H9 (cell line): ENCODE results near the gene RAD18. TPM values are rescaled to one million over a fixed set of nuclear protein-coding genes. Genes with fewer than 3 reads are reported as not detected.

Experiments
- DNase-seq: peaks from one replicate; pipeline ENCODE4 v3.0.0-alpha.2; 2017
- H2AFZ ChIP-seq: one replicate; pipeline ENCODE4 v1.6.1; 2013; ENCODE audit warnings: mild to moderate bottlenecking, low read length, control low read depth, moderate library complexity
- H2AK5ac ChIP-seq: 2 replicates; pipeline ENCODE4 v1.6.1; 2013; ENCODE audit warnings: low read length, control low read depth, mixed read lengths; ENCODE audit not compliant: insufficient read length
- H2BK120ac ChIP-seq: one replicate; pipeline ENCODE4 v1.6.1; 2013; ENCODE audit warnings: low read depth, mild to moderate bottlenecking, low read length, control low read depth, inconsistent platforms; ENCODE audit not compliant: poor library complexity, severe bottlenecking
- H2BK12ac ChIP-seq: 2 replicates; pipeline ENCODE4 v1.6.1; 2013; ENCODE audit warnings: low read length, control low read depth, mixed read lengths, low read depth; ENCODE audit not compliant: insufficient read length
- H2BK15ac ChIP-seq: 2 replicates; pipeline ENCODE4 v1.6.1; 2013; ENCODE audit warnings: low read depth, low read length, control low read depth
- H2BK20ac ChIP-seq: one replicate; pipeline ENCODE4 v1.6.1; 2013; ENCODE audit warnings: low read depth, mild to moderate bottlenecking, low read length, control low read depth, inconsistent platforms; ENCODE audit not compliant: poor library complexity, severe bottlenecking
- H2BK5ac ChIP-seq: 2 replicates; pipeline ENCODE4 v1.6.1; 2013; ENCODE audit warnings: low read length, control low read depth, mixed read lengths; ENCODE audit not compliant: insufficient read length
- H3K14ac ChIP-seq: 2 replicates; pipeline ENCODE4 v1.6.1; 2013; ENCODE audit warnings: low read length, control low read depth; ENCODE audit not compliant: insufficient read depth
- H3K18ac ChIP-seq: 2 replicates; pipeline ENCODE4 v1.6.1; 2013; ENCODE audit warnings: low read depth, mild to moderate bottlenecking, mixed read lengths, low read length, control low read depth; ENCODE audit not compliant: insufficient read length
- H3K23ac ChIP-seq: 2 replicates; pipeline ENCODE4 v1.6.1; 2013; ENCODE audit warnings: low read length, control low read depth, mixed read lengths, low read depth; ENCODE audit not compliant: insufficient read length
- H3K23me2 ChIP-seq: 2 replicates; pipeline ENCODE4 v1.6.1; 2013; ENCODE audit warnings: low read depth, mild to moderate bottlenecking, mixed read lengths, low read length, control low read depth; ENCODE audit not compliant: insufficient read length, poor library complexity, severe bottlenecking
- H3K27ac ChIP-seq: 2 replicates; pipeline ENCODE4 v1.5.1; 2013; ENCODE audit warnings: low read length, control low read depth, mixed read lengths, low read depth; ENCODE audit not compliant: insufficient read length
- H3K27me3 ChIP-seq: 2 replicates; pipeline ENCODE4 v1.6.1; 2013; ENCODE audit warnings: low read length, control low read depth, inconsistent platforms; ENCODE audit not compliant: insufficient read depth
- H3K4ac ChIP-seq: 2 replicates; pipeline ENCODE4 v1.6.1; 2013; ENCODE audit warnings: low read depth, mild to moderate bottlenecking, control low read depth, inconsistent platforms, low read length, moderate library complexity
- H3K4me1 ChIP-seq: 2 replicates; pipeline ENCODE4 v1.6.1; 2013; ENCODE audit warnings: low read length, control low read depth, inconsistent platforms; ENCODE audit not compliant: insufficient read depth
- H3K4me2 ChIP-seq: 2 replicates; pipeline ENCODE4 v1.6.1; 2013; ENCODE audit warnings: low read length, control low read depth, mixed read lengths; ENCODE audit not compliant: insufficient read length, insufficient read depth
- H3K56ac ChIP-seq: 2 replicates; pipeline ENCODE4 v1.6.1; 2013; ENCODE audit warnings: low read depth, mild to moderate bottlenecking, mixed read lengths, low read length, control low read depth; ENCODE audit not compliant: insufficient read length
- H3K79me1 ChIP-seq: 2 replicates; pipeline ENCODE4 v1.6.1; 2013; ENCODE audit warnings: low read depth, mild to moderate bottlenecking, moderate library complexity, low read length, control low read depth, inconsistent platforms; ENCODE audit not compliant: insufficient read depth, poor library complexity, severe bottlenecking
- H3K79me2 ChIP-seq: 2 replicates; pipeline ENCODE4 v1.6.1; 2013; ENCODE audit warnings: low read length, control low read depth, inconsistent platforms; ENCODE audit not compliant: insufficient read depth
- H3K9ac ChIP-seq: 2 replicates; pipeline ENCODE4 v1.6.1; 2013; ENCODE audit warnings: low read length, control low read depth, mixed read lengths; ENCODE audit not compliant: insufficient read length; ENCODE audit errors: extremely low read depth
- H3K9me3 ChIP-seq: one replicate; pipeline ENCODE4 v1.6.1; 2013; ENCODE audit warnings: low read depth, low read length, inconsistent platforms; ENCODE audit not compliant: control insufficient read depth
- H3T11ph ChIP-seq: one replicate; pipeline ENCODE4 v1.6.1; 2013; ENCODE audit warnings: mild to moderate bottlenecking, low read length, control low read depth, inconsistent platforms
- H4K20me1 ChIP-seq: one replicate; pipeline ENCODE4 v1.6.1; 2013; ENCODE audit not compliant: control insufficient read depth, insufficient read length, insufficient read depth
- H4K5ac ChIP-seq: 2 replicates; pipeline ENCODE4 v1.6.1; 2013; ENCODE audit warnings: low read depth, mild to moderate bottlenecking, mixed read lengths, low read length, control low read depth; ENCODE audit not compliant: insufficient read length
- H4K8ac ChIP-seq: replicated peaks from 2 replicates; pipeline ENCODE4 v1.6.1; 2013; ENCODE audit warnings: low read length, control low read depth, mixed read lengths, low read depth; ENCODE audit not compliant: insufficient read length
- H4K91ac ChIP-seq: 2 replicates; pipeline ENCODE4 v1.6.1; 2013; ENCODE audit warnings: low read depth, mild to moderate bottlenecking, moderate library complexity, mixed read lengths, low read length, control low read depth; ENCODE audit not compliant: insufficient read length
- H3K27ac Mint-ChIP-seq, 3 experiments: 2 replicates in 2 of 3; 3 replicates in 1 of 3; pipeline ENCODE4 v1.8.0; 2020 to 2021; ENCODE audit warnings: mixed read lengths in 3 of 3, mild to moderate bottlenecking in 1 of 3, moderate library complexity in 1 of 3
- H3K27me3 Mint-ChIP-seq: 2 replicates; pipeline ENCODE4 v1.8.0; 2021; ENCODE audit warnings: low read depth, mild to moderate bottlenecking, moderate library complexity, mixed read lengths
- H3K36me3 Mint-ChIP-seq, 3 experiments: 2 replicates in 2 of 3; 3 replicates in 1 of 3; pipeline ENCODE4 v1.8.0; 2020 to 2021; ENCODE audit warnings: low read depth in 3 of 3, mixed read lengths in 3 of 3; ENCODE audit not compliant: insufficient read depth in 1 of 3
- H3K4me1 Mint-ChIP-seq, 2 experiments: 2 replicates each; pipeline ENCODE4 v1.8.0; 2020; ENCODE audit warnings: mixed read lengths in 2 of 2
- H3K4me3 Mint-ChIP-seq, 2 experiments: 2 replicates in 1 of 2; 3 replicates in 1 of 2; pipeline ENCODE4 v1.8.0; 2020 to 2021; ENCODE audit warnings: mild to moderate bottlenecking in 2 of 2, mixed read lengths in 2 of 2, moderate library complexity in 1 of 2
- H3K9me3 Mint-ChIP-seq, 2 experiments: 2 replicates in 1 of 2; 3 replicates in 1 of 2; pipeline ENCODE4 v1.8.0; 2020; ENCODE audit warnings: mild to moderate bottlenecking in 2 of 2, mixed read lengths in 2 of 2, moderate library complexity in 1 of 2
- CTCF ChIP-seq: fragments of 200-600 bp; sonication (generic); conservative IDR thresholded peaks from 3 replicates; pipeline ENCODE4 v1.8.0; 2021; ENCODE audit warnings: antibody characterized with exemption, mild to moderate bottlenecking
- WGBS: extraction: QIAGEN DNeasy Blood & Tissue Kit; methylation state at CpG from one replicate; pipeline ENCODE4 v1.1.7; 2013; ENCODE audit warnings: missing lambda C conversion rate, low lambda C conversion rate, mixed read lengths; ENCODE audit not compliant: insufficient read length; ENCODE audit errors: extremely low coverage; 5-methylcytosine and 5-hydroxymethylcytosine counted together
- total RNA-seq: library from RNA; stranded (reverse); gene quantifications from 2 replicates; pipeline ENCODE4 v1.2.1, GENCODE V29; 2021

Gene RAD18
- total RNA-seq, 1 experiment from 2014 or later, result 27.8 TPM

DNA sequence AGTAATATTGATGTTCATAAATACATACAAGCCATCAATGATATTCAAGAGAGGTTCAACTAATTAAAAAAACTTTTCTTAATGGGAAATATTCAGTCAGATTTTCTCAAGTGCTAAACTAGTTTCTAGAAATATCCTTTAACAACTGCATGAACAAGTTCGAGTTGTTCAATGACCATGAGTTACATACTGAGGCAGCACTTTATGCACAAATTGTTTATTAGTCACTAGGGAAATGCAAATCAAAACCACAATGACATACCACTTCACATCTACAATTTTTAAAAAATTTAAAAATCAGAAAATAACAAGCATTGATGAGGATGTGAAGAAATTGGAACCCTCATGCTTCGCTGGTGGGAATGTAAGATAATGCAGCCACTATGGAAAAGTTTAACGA is 62.4 kb downstream of the RAD18 start:
- H3K9me3 Mint-ChIP-seq, result no peaks in the 10 kb centered on the region
- Histone ChIP-seq H3K79me2 (no peaks in the 10 kb centered on the region), H2BK12ac (no peak overlapping the region), H3K18ac (no peak overlapping the region), H3K14ac (no peak overlapping the region), H3K9me3 (no peaks in the 10 kb centered on the region), H3K4me1 (no peaks in the 10 kb centered on the region; the same call in 1 of the 2 replicates), H2AFZ (no peak overlapping the region), H2BK5ac (no peak overlapping the region), H3K23ac (no peak overlapping the region), H3T11ph (no peak overlapping the region), H2BK20ac (no peak overlapping the region), H3K27ac (no peak overlapping the region), H4K91ac (no peak overlapping the region), H3K56ac (no peak overlapping the region), H3K27me3 (no peaks in the 10 kb centered on the region), H3K4me2 (no peak overlapping the region), H2BK120ac (no peak overlapping the region), H4K5ac (no peak overlapping the region), H4K20me1 (no peaks in the 10 kb centered on the region), H3K79me1 (no peaks in the 10 kb centered on the region), H3K9ac (no peak overlapping the region), H3K4ac (no peak overlapping the region), H3K23me2 (no peaks in the 10 kb centered on the region), H2BK15ac (no peak overlapping the region), H2AK5ac (no peak overlapping the region), H4K8ac (no peak overlapping the region)
- H3K27me3 Mint-ChIP-seq, result no peaks in the 10 kb centered on the region
- WGBS, result no CpG with 5 or more reads among the region's 3 CpGs
- no peak overlapping the region for H3K27ac Mint-ChIP-seq
- no peak overlapping the region for H3K4me3 Mint-ChIP-seq
- H3K36me3 Mint-ChIP-seq, result peaks cover 3 to 11% (median 8%) of the 10 kb centered on the region in 3 experiments; a peak in 4 of 7 replicates
- no peak for TF ChIP-seq CTCF
- H3K4me1 Mint-ChIP-seq, result peaks cover under 1 to 12% of the 10 kb centered on the region in 2 experiments
- DNase-seq, result no peak
